Loucy (cell line): ENCODE data around the gene S100A7A.

ENCODE experiments used
- CTCF ChIP-seq: fragments of 200-600 bp; sonication (generic); conservative IDR thresholded peaks from 2 replicates; pipeline ENCODE4 v1.5.1; 2014; ENCODE audit warnings: mild to moderate bottlenecking, antibody characterized with exemption, low read length
- EZH2phosphoT487 ChIP-seq: fragments of 200-600 bp; IDR thresholded peaks from 2 replicates; pipeline ENCODE4 v1.6.1; 2018; ENCODE audit warnings: antibody characterized with exemption, mild to moderate bottlenecking, moderate library complexity, borderline replicate concordance

- no peak for TF ChIP-seq CTCF
- no peak for TF ChIP-seq EZH2phosphoT487
These were observed 27.2 kb downstream of the S100A7A start for GRCh38 chr1:153443486-153443885.
